Activated CD4-positive, alpha-beta memory T cell treated with anti-CD3 and anti-CD28 coated beads for 36 hours (primary cell): ENCODE data around the gene ALOX12B. TPM values are rescaled to one million over a fixed set of nuclear protein-coding genes. Genes with fewer than 3 reads are reported as not detected.

Source experiments
- CTCF ChIA-PET: fragments of 350-600 bp; sonication (Branson Sonifier 250); formaldehyde crosslinking; loops from one replicate; lab custom pipeline; 2021; ENCODE audit warnings: antibody characterized with exemption, inconsistent platforms; lab: Charles Lee
- POLR2A ChIA-PET: fragments of 350-600 bp; sonication (Branson Sonifier 250); formaldehyde crosslinking; loops from one replicate; lab custom pipeline; 2021; ENCODE audit warnings: antibody characterized with exemption; lab: Charles Lee
- DNase-seq: peaks from one replicate; pipeline ENCODE4 v3.0.0-alpha.2; 2020
- H3K27ac Mint-ChIP-seq: one replicate; pipeline ENCODE4 v1.8.0; 2021; ENCODE audit warnings: mixed read lengths
- H3K27me3 Mint-ChIP-seq: one replicate; pipeline ENCODE4 v1.8.0; 2021; ENCODE audit warnings: mixed read lengths
- H3K36me3 Mint-ChIP-seq: one replicate; pipeline ENCODE4 v1.8.0; 2021; ENCODE audit warnings: mixed read lengths
- H3K4me1 Mint-ChIP-seq: one replicate; pipeline ENCODE4 v1.8.0; 2021; ENCODE audit warnings: low read depth, mixed read lengths
- H3K4me3 Mint-ChIP-seq: one replicate; pipeline ENCODE4 v1.8.0; 2021; ENCODE audit warnings: mild to moderate bottlenecking, mixed read lengths
- H3K9me3 Mint-ChIP-seq: one replicate; pipeline ENCODE4 v1.8.0; 2021; ENCODE audit warnings: mixed read lengths
- intact Hi-C: fragments of 100-400 bp; cut with micrococcal nuclease; formaldehyde crosslinking; loops from one replicate; pipeline ENCODE4 v1.15.1; 2023
- total RNA-seq, 2 experiments: library from RNA; stranded (reverse); gene quantifications; one replicate each; pipeline ENCODE4 v1.2.3, GENCODE V29; 2021

ALOX12B gene
- total RNA-seq = 1 to 10 TPM; 2.1 to 2.3 TPM

GRCh38 chr17:8087075-8087951 lies at the start of gene ALOX12B:
ALOX12B (minus strand) TSS chr17:8087716; CDS start chr17:8087442, 274 bp downstream.
- POLR2A ChIA-PET = interaction anchor here (1.0 kb wide), 1 partner anchor 14 kb away, joined by 3 read pairs; no protein-coding TSS in a partner anchor
- H3K4me3 Mint-ChIP-seq = no peak within 1 kb of the TSS
- no peaks in the 10 kb centered on the region for H3K4me1 Mint-ChIP-seq
- intact Hi-C loops = no loop called here
- DNase-seq = no peak
- H3K9me3 Mint-ChIP-seq = no peaks in the 10 kb centered on the region
- H3K27me3 Mint-ChIP-seq = peaks cover 23% of the 10 kb centered on the region
- H3K27ac Mint-ChIP-seq = no peak within 1 kb of the TSS
- CTCF ChIA-PET = interaction anchor here (2.7 to 13.4 kb wide), 2 partner anchors 11 to 23 kb away, joined by 17 to 169 read pairs; no protein-coding TSS in a partner anchor
- H3K36me3 Mint-ChIP-seq = no peaks in the 10 kb centered on the region

GRCh38 chr17:8133941-8134340 lies 46.4 kb upstream of the ALOX12B start:
- H3K36me3 Mint-ChIP-seq = no peaks in the 10 kb centered on the region
- DNase-seq = no peak
- H3K27ac Mint-ChIP-seq = no peak overlapping the region
- intact Hi-C loops = no loop called here
- no peak overlapping the region for H3K4me3 Mint-ChIP-seq
- POLR2A ChIA-PET = no interaction called here
- CTCF ChIA-PET = interaction anchor here (0.7 to 2.3 kb wide), 5 partner anchors 13 to 60 kb away, joined by 4 to 7 read pairs (median 5); no protein-coding TSS in a partner anchor
- no peaks in the 10 kb centered on the region for H3K27me3 Mint-ChIP-seq
- no peaks in the 10 kb centered on the region for H3K9me3 Mint-ChIP-seq
- peaks cover 6% of the 10 kb centered on the region for H3K4me1 Mint-ChIP-seq

GRCh38 chr17:8133399-8133798 lies 45.9 kb upstream of the ALOX12B start:
- DNase-seq = no peak
- H3K27ac Mint-ChIP-seq = no peak overlapping the region
- POLR2A ChIA-PET = no interaction called here
- CTCF ChIA-PET = interaction anchor here (0.7 to 2.3 kb wide), 5 partner anchors 13 to 59 kb away, joined by 4 to 7 read pairs (median 5); no protein-coding TSS in a partner anchor
- H3K4me3 Mint-ChIP-seq = no peak overlapping the region
- no peaks in the 10 kb centered on the region for H3K9me3 Mint-ChIP-seq
- intact Hi-C loops = no loop called here
- H3K36me3 Mint-ChIP-seq = no peaks in the 10 kb centered on the region
- no peaks in the 10 kb centered on the region for H3K27me3 Mint-ChIP-seq
- peaks cover 6% of the 10 kb centered on the region for H3K4me1 Mint-ChIP-seq

GRCh38 chr17:8131844-8132441 lies 44.4 kb upstream of the ALOX12B start:
- DNase-seq = no peak
- Mint-ChIP-seq H3K36me3 (no peaks in the 10 kb centered on the region), H3K9me3 (no peaks in the 10 kb centered on the region), H3K4me3 (peak overlapping the region; percentile 1), H3K4me1 (peaks cover 10% of the 10 kb centered on the region), H3K27me3 (peaks cover 5% of the 10 kb centered on the region), H3K27ac (peak overlapping the region; percentile 14)
- ChIA-PET POLR2A (interaction anchor here (1.7 kb wide), 1 partner anchor 41 kb away, joined by 9 read pairs; no protein-coding TSS in a partner anchor), CTCF (interaction anchor here (0.6 to 0.9 kb wide), 2 partner anchors 58 to 123 kb away, joined by 4 to 5 read pairs; no protein-coding TSS in a partner anchor)
- intact Hi-C loops = no loop called here

- intact Hi-C loops = loop anchor here (10.0 kb wide), 1 partner anchor 693 kb away; the partner anchor contains the start of genes FGF11 and TMEM102
- Mint-ChIP-seq H3K36me3 (peaks cover 3% of the 10 kb centered on the region), H3K27ac (no peak overlapping the region), H3K4me3 (no peak overlapping the region), H3K4me1 (peaks cover 39% of the 10 kb centered on the region), H3K27me3 (peaks cover 23% of the 10 kb centered on the region), H3K9me3 (no peaks in the 10 kb centered on the region)
- POLR2A ChIA-PET = interaction anchor here (1.0 to 2.0 kb wide), 2 partner anchors 10 to 45 kb away, joined by 3 to 10 read pairs; no protein-coding TSS in a partner anchor
- CTCF ChIA-PET = interaction anchor here (1.7 to 1.8 kb wide), 2 partner anchors 9 to 68 kb away, joined by 4 to 8 read pairs; partner anchors contain the start of gene ALOXE3
- DNase-seq = no peak
Measured at GRCh38 chr17:8128125-8128784, 40.7 kb upstream of the ALOX12B start.

GRCh38 chr17:8126491-8127066 lies 39.1 kb upstream of the ALOX12B start:
- H3K36me3 Mint-ChIP-seq = peaks cover 3% of the 10 kb centered on the region
- peak overlapping the region; percentile 38 for H3K27ac Mint-ChIP-seq
- peaks cover 43% of the 10 kb centered on the region for H3K4me1 Mint-ChIP-seq
- POLR2A ChIA-PET = interaction anchor here (0.6 to 2.0 kb wide), 6 partner anchors 12 to 143 kb away, joined by 3 to 10 read pairs (median 4); partner anchors contain the start of gene PER1
- CTCF ChIA-PET = interaction anchor here (1.6 to 1.8 kb wide), 4 partner anchors 8 to 84 kb away, joined by 3 to 14 read pairs (median 6); partner anchors contain the start of genes ALOXE3 and AURKB
- DNase-seq = peak; percentile 62
- peaks cover 30% of the 10 kb centered on the region for H3K27me3 Mint-ChIP-seq
- no peaks in the 10 kb centered on the region for H3K9me3 Mint-ChIP-seq
- intact Hi-C loops = loop anchor here (10.0 kb wide), 1 partner anchor 692 kb away; the partner anchor contains the start of genes FGF11 and TMEM102
- peak overlapping the region; percentile 87 for H3K4me3 Mint-ChIP-seq

- peak overlapping the region; percentile 89 for H3K27ac Mint-ChIP-seq
- POLR2A ChIA-PET = interaction anchor here (0.9 to 2.0 kb wide), 2 partner anchors 47 to 144 kb away, joined by 3 to 10 read pairs; no protein-coding TSS in a partner anchor
- H3K9me3 Mint-ChIP-seq = no peaks in the 10 kb centered on the region
- DNase-seq = no peak
- intact Hi-C loops = loop anchor here (1.0 to 10.0 kb wide), 3 partner anchors 12 to 691 kb away; partner anchors contain the start of genes FGF11, PER1 and TMEM102
- H3K4me1 Mint-ChIP-seq = peaks cover 45% of the 10 kb centered on the region
- H3K36me3 Mint-ChIP-seq = peaks cover 3% of the 10 kb centered on the region
- peaks cover 32% of the 10 kb centered on the region for H3K27me3 Mint-ChIP-seq
- CTCF ChIA-PET = interaction anchor here (1.6 to 1.7 kb wide), 3 partner anchors 12 to 85 kb away, joined by 3 to 14 read pairs (median 4); partner anchors contain the start of gene AURKB
- H3K4me3 Mint-ChIP-seq = peak overlapping the region; percentile 83
Measured at GRCh38 chr17:8125947-8126490, 38.5 kb upstream of the ALOX12B start.

- Mint-ChIP-seq H3K4me1 (peaks cover 50% of the 10 kb centered on the region), H3K9me3 (peaks cover 2% of the 10 kb centered on the region), H3K27ac (peak overlapping the region; percentile 89), H3K4me3 (peak overlapping the region; percentile 83), H3K36me3 (peaks cover 6% of the 10 kb centered on the region), H3K27me3 (peaks cover 37% of the 10 kb centered on the region)
- DNase-seq = peak; percentile 94
- POLR2A ChIA-PET = interaction anchor here (1.3 to 6.8 kb wide), 2 partner anchors 24 to 48 kb away, joined by 3 to 52 read pairs; no protein-coding TSS in a partner anchor
- CTCF ChIA-PET = interaction anchor here (1.0 to 3.8 kb wide), 4 partner anchors 13 to 175 kb away, joined by 3 to 35 read pairs (median 4); partner anchors contain the start of gene AURKB
- intact Hi-C loops = loop anchor here (1.0 to 10.0 kb wide), 3 partner anchors 13 to 691 kb away; partner anchors contain the start of genes FGF11, PER1 and TMEM102
Measured at GRCh38 chr17:8125154-8125946, 37.8 kb upstream of the ALOX12B start.

GRCh38 chr17:8124350-8125153 lies 37.0 kb upstream of the ALOX12B start:
- peaks cover 58% of the 10 kb centered on the region for H3K4me1 Mint-ChIP-seq
- POLR2A ChIA-PET = interaction anchor here (0.6 to 6.8 kb wide), 5 partner anchors 25 to 123 kb away, joined by 3 to 52 read pairs (median 4); partner anchors contain the start of gene CTC1
- peak; percentile 52 for DNase-seq
- peaks cover 39% of the 10 kb centered on the region for H3K27me3 Mint-ChIP-seq
- CTCF ChIA-PET = interaction anchor here (0.9 to 3.8 kb wide), 8 partner anchors 14 to 176 kb away, joined by 3 to 35 read pairs (median 4); no protein-coding TSS in a partner anchor
- H3K27ac Mint-ChIP-seq = peak overlapping the region; percentile 35
- H3K36me3 Mint-ChIP-seq = peaks cover 14% of the 10 kb centered on the region
- intact Hi-C loops = loop anchor here (1.0 to 10.0 kb wide), 4 partner anchors 14 to 690 kb away; partner anchors contain the start of genes FGF11, PER1 and TMEM102
- peak overlapping the region; percentile 83 for H3K4me3 Mint-ChIP-seq
- peaks cover 2% of the 10 kb centered on the region for H3K9me3 Mint-ChIP-seq
